IPS DF 19.7 (cell line): ENCODE measurements around the gene DLG5.

ENCODE experiments used
- DNase-seq: peaks from one replicate; pipeline ENCODE4 v3.0.0-alpha.2; 2013; ENCODE audit warnings: low read depth, low spot score

The DLG5 gene

DNA sequence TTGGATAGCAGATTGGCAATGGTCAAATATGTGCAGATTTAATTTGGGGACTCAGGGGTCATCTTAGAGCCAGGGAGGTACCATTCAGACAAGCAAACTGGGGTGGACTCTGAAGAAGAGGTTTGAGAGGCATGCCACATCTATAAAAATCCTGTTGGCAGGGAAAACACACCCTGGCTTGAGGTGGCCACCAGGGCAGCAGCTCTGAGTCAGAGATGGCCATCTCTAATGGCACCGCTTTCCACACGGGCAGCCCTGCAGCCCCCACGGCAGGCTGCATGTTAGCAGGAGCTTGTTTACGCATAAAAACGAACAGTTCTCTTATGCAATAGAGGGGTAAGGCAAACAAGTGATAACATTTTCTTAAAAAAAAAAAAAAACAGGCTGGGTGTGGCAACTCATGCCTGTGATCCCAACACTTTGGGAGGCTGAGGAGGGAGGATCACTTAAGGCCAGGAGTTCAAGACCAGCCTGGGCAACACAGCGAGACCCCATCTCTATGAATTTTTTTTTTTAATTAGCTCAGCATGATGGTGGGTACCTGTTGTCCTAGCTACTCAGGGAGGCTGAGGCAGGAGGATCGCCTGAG, 14.9 kb downstream of the DLG5 start:
- no peak for DNase-seq

- DNase-seq, result no peak
Measured at GRCh38 chr10:77910524-77911145, 15.9 kb downstream of the DLG5 start.

GRCh38 chr10:77909749-77910375, 16.7 kb downstream of the DLG5 start:
- no peak for DNase-seq

GRCh38 chr10:77909021-77909748, 17.4 kb downstream of the DLG5 start:
- no peak for DNase-seq

DNA sequence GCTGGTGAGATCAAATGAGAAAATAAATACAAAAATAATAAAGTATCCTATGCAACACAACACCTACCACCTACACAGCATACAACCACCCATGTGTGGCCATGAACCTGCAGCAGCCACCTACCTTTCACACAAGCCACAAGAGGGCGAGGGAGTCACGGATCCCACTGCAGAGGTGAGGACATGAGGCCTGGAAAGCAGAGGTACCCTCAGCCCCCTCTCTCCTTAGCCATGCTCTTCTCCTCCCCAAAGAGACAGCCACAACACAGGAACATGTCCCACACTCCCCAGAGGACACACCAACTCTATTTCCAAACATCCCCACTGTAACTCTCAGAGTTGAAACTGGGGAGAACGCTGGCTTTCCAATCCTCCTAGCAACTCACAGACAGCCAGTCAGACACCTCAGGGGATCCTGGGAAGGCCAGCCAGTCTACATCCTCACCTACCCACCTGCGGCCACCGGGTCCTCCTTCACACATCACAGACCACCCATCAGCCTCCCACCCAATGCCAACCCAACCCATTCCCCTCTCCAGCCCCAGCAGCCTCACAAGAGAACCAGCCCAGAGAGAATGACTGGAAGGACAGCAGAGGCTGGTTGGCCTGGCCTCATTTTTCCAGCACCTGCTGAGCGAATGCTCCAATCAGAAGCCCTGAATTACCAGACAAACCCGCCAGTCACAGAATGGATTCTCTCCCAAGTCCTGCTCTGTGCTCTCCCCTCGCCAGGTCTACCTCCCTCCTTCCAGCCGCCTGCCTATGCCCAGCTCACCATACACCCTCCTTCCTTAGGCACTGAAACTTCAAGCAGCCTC, 18.4 kb downstream of the DLG5 start:
- no peak for DNase-seq

GRCh38 chr10:77907462-77907861, 19.1 kb downstream of the DLG5 start:
- no peak for DNase-seq

GRCh38 chr10:77906951-77907421, 19.6 kb downstream of the DLG5 start:
- DNase-seq, result no peak

DNA sequence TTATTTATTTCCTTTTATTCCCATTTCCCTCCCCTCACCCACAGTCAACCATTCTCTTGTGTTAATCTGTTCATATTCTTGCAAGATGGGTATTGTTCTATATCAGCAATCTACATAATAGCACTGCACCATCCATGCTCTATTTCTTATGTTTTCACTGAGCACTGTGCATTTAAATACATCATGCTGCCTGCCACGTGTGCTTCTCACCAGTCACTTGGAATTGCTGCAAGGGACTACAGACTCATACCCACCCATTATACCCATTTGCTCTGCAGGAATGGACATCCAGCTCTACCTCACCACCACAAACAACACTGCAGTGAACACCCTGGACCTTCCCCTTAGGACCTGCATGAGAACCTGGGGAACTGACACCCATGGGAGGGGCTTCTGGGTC, 20.8 kb downstream of the DLG5 start:
- DNase-seq, result no peak

DNA sequence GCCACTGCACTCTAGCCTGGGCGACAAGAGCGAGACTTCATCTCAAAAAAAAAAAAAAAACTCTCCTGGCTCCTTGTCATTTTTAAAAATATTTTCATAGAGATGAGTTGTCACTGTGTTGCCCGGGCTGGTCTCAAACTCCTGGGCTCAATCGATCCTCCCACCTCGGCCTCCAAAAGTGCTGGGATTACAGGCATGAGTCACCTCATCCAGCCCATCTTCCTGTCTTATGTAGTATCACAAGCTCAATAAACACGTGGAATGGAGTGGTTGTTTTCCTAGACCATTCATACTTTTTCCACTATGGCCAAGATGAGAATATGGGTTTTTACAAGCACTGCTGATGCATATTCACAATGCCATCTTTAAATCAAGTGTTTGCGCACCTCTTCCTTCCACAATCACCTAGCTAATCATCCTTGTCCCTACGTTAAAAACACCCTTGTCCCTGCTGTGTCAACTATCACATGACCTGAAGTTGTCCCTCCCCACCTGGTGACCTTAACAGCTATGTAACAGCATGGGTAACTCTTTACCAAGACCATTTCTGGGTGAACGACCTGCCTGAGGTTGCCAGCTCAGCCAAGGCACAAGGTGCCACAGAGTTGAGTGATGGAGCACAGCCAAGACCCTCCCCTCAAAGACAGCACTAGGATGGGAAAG, 21.3 kb downstream of the DLG5 start:
- DNase-seq, result no peak

- no peak for DNase-seq
Measured at GRCh38 chr10:77904100-77904840, 22.3 kb downstream of the DLG5 start.

GRCh38 chr10:77902159-77902558, 24.4 kb downstream of the DLG5 start:
- no peak for DNase-seq

GRCh38 chr10:77901743-77902142, 24.8 kb downstream of the DLG5 start:
- no peak for DNase-seq

- no peak for DNase-seq
Measured at GRCh38 chr10:77899690-77900089, 26.9 kb downstream of the DLG5 start.

DNA sequence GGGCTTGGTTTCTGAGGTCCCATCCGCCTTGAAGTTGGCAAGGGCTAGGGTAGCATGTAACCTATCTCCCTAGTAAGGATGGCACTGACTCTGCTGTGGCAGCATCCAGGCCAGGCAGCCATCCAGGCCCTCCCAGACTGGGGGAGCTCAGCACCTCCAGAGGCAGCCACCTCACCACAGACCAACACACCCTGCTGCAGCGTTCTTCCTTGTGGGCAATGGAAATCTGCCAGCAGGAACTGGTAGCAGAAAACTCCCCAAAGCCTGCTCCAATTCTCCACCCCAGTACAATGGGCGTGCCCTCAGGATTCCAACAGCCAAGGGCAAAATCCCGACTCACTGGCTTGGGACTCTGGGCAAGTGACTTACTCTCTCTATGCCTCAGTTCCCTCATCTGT, 27.5 kb downstream of the DLG5 start:
- no peak for DNase-seq

GRCh38 chr10:77898323-77899079, 28.1 kb downstream of the DLG5 start:
- DNase-seq, result no peak

DNA sequence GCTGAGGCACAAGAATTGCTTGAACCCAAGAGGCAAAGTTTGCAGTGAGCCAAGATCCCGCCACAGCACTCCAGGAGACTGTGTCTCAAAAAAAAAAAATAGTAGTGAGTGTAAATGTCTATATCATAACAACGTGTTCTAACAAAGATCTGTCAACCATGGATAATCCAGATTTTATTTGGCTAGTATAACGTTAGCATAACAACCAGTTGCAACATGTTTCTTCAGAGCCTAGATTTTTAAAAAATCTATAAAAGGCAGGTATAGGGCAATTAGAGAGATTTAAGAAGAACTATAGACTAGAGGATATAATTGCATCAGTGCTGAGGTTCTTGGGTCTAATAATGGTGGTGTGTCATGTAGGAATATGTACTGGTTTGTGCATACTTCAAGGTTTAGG, 30.5 kb downstream of the DLG5 start:
- no peak for DNase-seq

- DNase-seq, result no peak
Measured at GRCh38 chr10:77894058-77894457, 32.5 kb downstream of the DLG5 start.

DNA sequence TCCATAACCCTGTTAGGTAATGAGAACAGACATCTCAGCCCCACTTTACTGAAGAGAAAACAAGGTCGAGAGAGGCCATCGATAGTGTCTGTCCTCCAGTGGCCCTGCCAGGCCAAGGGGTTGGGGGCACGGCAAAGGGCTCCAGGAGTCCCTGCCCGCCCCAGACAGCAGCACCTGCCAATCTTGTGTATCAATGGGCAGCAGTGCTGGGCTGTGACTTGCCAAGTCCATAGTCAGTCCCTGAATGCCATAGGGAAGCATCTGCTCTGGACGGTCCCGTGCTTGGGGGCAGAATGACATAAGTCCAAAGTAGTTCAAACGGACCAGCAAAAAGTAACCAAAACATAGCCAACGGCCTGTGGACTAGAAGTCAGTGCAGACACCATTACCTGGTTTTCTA, 33.2 kb downstream of the DLG5 start:
- no peak for DNase-seq

DNA sequence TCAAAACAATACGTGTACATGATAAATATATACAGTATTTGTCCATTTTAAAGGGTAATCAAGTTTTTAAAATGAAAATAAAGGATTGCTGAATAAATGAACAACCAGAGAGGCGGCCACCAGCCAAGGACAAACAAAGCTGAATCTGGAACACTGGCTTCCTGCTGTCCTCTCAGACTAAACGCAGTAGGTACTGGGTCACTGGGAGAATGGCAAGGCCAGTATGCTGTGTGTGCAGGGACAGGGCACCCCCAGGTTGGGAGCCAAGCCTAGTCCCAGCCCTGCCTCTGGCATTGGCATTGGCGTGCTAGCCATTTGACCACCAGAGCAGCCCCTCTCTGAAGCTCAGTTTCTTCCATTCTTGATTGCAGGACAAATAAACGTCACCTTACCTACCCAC, 33.8 kb downstream of the DLG5 start:
- DNase-seq, result no peak
